GM12878 (cell line): ENCODE data around the gene NMNAT3. TPM values are rescaled to one million over a fixed set of nuclear protein-coding genes. Genes with fewer than 3 reads are reported as not detected.

Source experiments
- ATAC-seq: fragments of 200-7000 bp; cut with Tn5 transposase; 3 replicates; pipeline ENCODE4 v1.9.1; 2020; ENCODE audit warnings: mild to moderate bottlenecking, moderate library complexity
- BruUV-seq: library from RNA; stranded (reverse); fragments of 400-500 nt; replicated peaks from 2 replicates; lab custom pipeline; 2021; lab: Mats Ljungman, UMichigan
- CTCF ChIA-PET: fragments of 300-600 bp; sonication (Branson Sonifier 250); formaldehyde crosslinking; extraction: SDS; loops from one replicate; lab custom pipeline; 2021; ENCODE audit warnings: inconsistent platforms; lab: Yijun Ruan, JAX
- POLR2A ChIA-PET: fragments of 350-600 bp; formaldehyde crosslinking; extraction: SDS; loops from one replicate; lab custom pipeline; 2021; ENCODE audit warnings: inconsistent platforms; lab: Charles Lee
- RAD21 ChIA-PET: fragments of 300-600 bp; sonication (Branson Sonifier 250); formaldehyde crosslinking; loops from one replicate; lab custom pipeline; 2023; ENCODE audit warnings: antibody characterized with exemption; ENCODE audit not compliant: unreplicated experiment; lab: Charles Lee
- SMC1A ChIA-PET: fragments of 300-600 bp; sonication (Branson Sonifier 250); formaldehyde crosslinking; loops from one replicate; lab custom pipeline; 2023; ENCODE audit not compliant: unreplicated experiment, uncharacterized antibody; lab: Charles Lee
- DNase-seq: peaks from one replicate; pipeline ENCODE4 v3.0.0-alpha.2; 2011; ENCODE audit warnings: low read depth, low spot score
- FAIRE-seq: peaks from 3 replicates; lab custom pipeline; 2011; peaks lifted over from hg19 to GRCh38; lab: Jason Lieb, UNC
- H2AFZ ChIP-seq: 2 replicates; pipeline ENCODE4 v1.6.0; 2011; ENCODE audit warnings: low read depth, low read length, control low read depth; ENCODE audit not compliant: control insufficient read depth
- H3K27ac ChIP-seq: 2 replicates; pipeline ENCODE4 v1.5.1; 2011; ENCODE audit warnings: control low read depth; ENCODE audit not compliant: control insufficient read depth, insufficient read depth
- H3K27me3 ChIP-seq, 2 experiments: replicated peaks in 1 of 2; 2 replicates each; pipeline versions ENCODE4 v1.6.0 to v1.6.1; 2011; ENCODE audit warnings: low read length in 1 of 2; ENCODE audit not compliant: control insufficient read depth in 2 of 2, insufficient read depth in 2 of 2
- H3K36me3 ChIP-seq, 2 experiments: 2 replicates each; pipeline ENCODE4 v1.5.1; 2011; ENCODE audit warnings: low read length in 1 of 2; ENCODE audit not compliant: control insufficient read depth in 2 of 2, insufficient read depth in 2 of 2
- H3K4me1 ChIP-seq: 2 replicates; pipeline ENCODE4 v1.6.1; 2011; ENCODE audit warnings: mild to moderate bottlenecking, low read length, moderate library complexity, mixed read lengths; ENCODE audit not compliant: control insufficient read depth, insufficient read depth
- H3K4me2 ChIP-seq: 2 replicates; pipeline ENCODE4 v1.6.0; 2011; ENCODE audit warnings: control low read depth; ENCODE audit not compliant: control insufficient read depth, insufficient read depth
- H3K4me3 ChIP-seq: fragments of 200-600 bp; sonication (generic); 2 replicates; pipeline ENCODE4 v1.5.1; 2016
- H3K79me2 ChIP-seq: 2 replicates; pipeline ENCODE4 v1.6.0; 2011; ENCODE audit warnings: low read length; ENCODE audit not compliant: control insufficient read depth, insufficient read depth
- H3K9ac ChIP-seq: 2 replicates; pipeline ENCODE4 v1.8.0; 2011; ENCODE audit warnings: low read length, control low read depth, mixed read lengths; ENCODE audit not compliant: control insufficient read depth, insufficient read depth
- H3K9me3 ChIP-seq: replicated peaks from 3 replicates; pipeline ENCODE4 v1.5.1; 2011; ENCODE audit warnings: mild to moderate bottlenecking, low read length; ENCODE audit not compliant: control insufficient read depth, insufficient read depth
- H4K20me1 ChIP-seq: 2 replicates; pipeline ENCODE4 v1.6.0; 2011; ENCODE audit not compliant: control insufficient read depth, insufficient read depth
- CEBPB ChIP-seq, 2 experiments: fragments of 150-350 bp in 1 of 2; IDR thresholded peaks; 2 replicates each; pipeline ENCODE4 v1.6.1; 2012 to 2014; ENCODE audit warnings: low read depth in 2 of 2, low read length in 2 of 2, borderline replicate concordance in 1 of 2, inconsistent platforms in 1 of 2
- CREM ChIP-seq: IDR thresholded peaks from 2 replicates; pipeline ENCODE4 v1.6.1; 2014; ENCODE audit warnings: antibody characterized with exemption, low read depth
- GABPA ChIP-seq: IDR thresholded peaks from 2 replicates; pipeline ENCODE4 v1.6.1; 2014; ENCODE audit warnings: antibody characterized with exemption, low read depth, mild to moderate bottlenecking, inconsistent platforms
- NR2C2 ChIP-seq: IDR thresholded peaks from 2 replicates; pipeline ENCODE4 v1.6.1; 2011; ENCODE audit warnings: borderline replicate concordance, low read depth; ENCODE audit not compliant: control insufficient read depth, insufficient read length
- RCOR1 ChIP-seq: conservative IDR thresholded peaks from 2 replicates; pipeline ENCODE4 v1.6.1; 2012; ENCODE audit warnings: low read depth, low read length, improper control_type of control experiment
- SMC3 ChIP-seq: IDR thresholded peaks from 2 replicates; pipeline ENCODE4 v1.6.1; 2011; ENCODE audit warnings: low read length, improper control_type of control experiment, borderline replicate concordance
- SPI1 ChIP-seq: IDR thresholded peaks from 2 replicates; pipeline ENCODE4 v1.6.1; 2011; ENCODE audit warnings: low read depth, mild to moderate bottlenecking, low read length, moderate library complexity, borderline replicate concordance; ENCODE audit not compliant: insufficient read depth
- ZNF207 ChIP-seq: fragments of 450-650 bp; IDR thresholded peaks from 2 replicates; pipeline ENCODE4 v1.6.1; 2014; ENCODE audit warnings: antibody characterized with exemption, mild to moderate bottlenecking, borderline replicate concordance
- ZNF217 ChIP-seq: fragments of 450-650 bp; IDR thresholded peaks from 2 replicates; pipeline ENCODE4 v1.6.1; 2017; ENCODE audit warnings: antibody characterized with exemption, mild to moderate bottlenecking
- WGBS: methylation state at CpG from one replicate; pipeline ENCODE4 v1.1.6; 2016; ENCODE audit warnings: low lambda C conversion rate; ENCODE audit not compliant: insufficient replicate concordance, insufficient coverage; ENCODE audit errors: missing lambda C conversion rate; 5-methylcytosine and 5-hydroxymethylcytosine counted together
- in situ Hi-C: fragments of 300-500 bp; cut with MboI; formaldehyde crosslinking; loops from 9 replicates; pipeline ENCODE4 v1.14.3; 2018; ENCODE audit warnings: mixed read lengths
- intact Hi-C: fragments of 100-400 bp; cut with micrococcal nuclease; formaldehyde crosslinking; loops from one replicate; pipeline ENCODE4 v1.14.2; 2022; ENCODE audit not compliant: unreplicated experiment
- polyA plus RNA-seq, 11 experiments: library from polyadenylated mRNA; depleted of rRNA in 4 of 11; unstranded in 6 of 11; stranded (reverse) in 5 of 11; fragments of >200 nt; fragmentation: Nextera tagmentation in 4 of 11; fragmentation: Illumina TruSeq in 1 of 11; extraction: Ambion mirVana in 4 of 11; extraction: Trizol in 1 of 11; gene quantifications; 1 replicate in 1 of 11; 2 replicates in 10 of 11; pipeline versions ENCODE4 v1.2.1 to v1.2.3, GENCODE V29; 2011 to 2016; ENCODE audit warnings: inconsistent platforms in 2 of 11, missing spikeins in 2 of 11, low read depth in 1 of 11
- total RNA-seq, 4 experiments: library from RNA; depleted of rRNA in 3 of 4; stranded (reverse); fragments of >200 nt in 3 of 4; fragmentation: Illumina TruSeq in 1 of 4; extraction: Trizol in 1 of 4; gene quantifications; 2 replicates each; pipeline versions ENCODE4 v1.2.1 to v1.2.3, GENCODE V29; 2013 to 2021
- TF ChIP-seq, protein P1 (sequence below): IDR thresholded peaks from 2 replicates; pipeline ENCODE4 v1.6.1; 2011; ENCODE audit warnings: borderline replicate concordance, low read depth, mild to moderate bottlenecking, moderate library complexity, mixed read lengths, low read length; ENCODE audit not compliant: insufficient read depth; ENCODE audit errors: extremely low read length
- TF ChIP-seq, protein P2 (sequence below): fragments of 150-350 bp; IDR thresholded peaks from 2 replicates; pipeline ENCODE4 v1.6.1; 2016; ENCODE audit warnings: low read depth, low read length
- TF ChIP-seq, protein P3 (sequence below): fragments of 450-650 bp; IDR thresholded peaks from 2 replicates; pipeline ENCODE4 v1.6.1; 2017; ENCODE audit warnings: low read depth, mild to moderate bottlenecking, moderate library complexity
- TF ChIP-seq, protein P4 (sequence below): IDR thresholded peaks from 2 replicates; pipeline ENCODE4 v1.6.1; 2011; ENCODE audit warnings: mild to moderate bottlenecking, low read depth, low read length, moderate library complexity; ENCODE audit not compliant: insufficient replicate concordance

The NMNAT3 gene
- total and polyA plus RNA-seq, 10 of the 15 experiments (the other 5 are each of a cell fraction or from before 2014, with no cell fraction given) = under 0.01 to 0.92 (median 0.08) TPM; not detected in 4

DNA sequence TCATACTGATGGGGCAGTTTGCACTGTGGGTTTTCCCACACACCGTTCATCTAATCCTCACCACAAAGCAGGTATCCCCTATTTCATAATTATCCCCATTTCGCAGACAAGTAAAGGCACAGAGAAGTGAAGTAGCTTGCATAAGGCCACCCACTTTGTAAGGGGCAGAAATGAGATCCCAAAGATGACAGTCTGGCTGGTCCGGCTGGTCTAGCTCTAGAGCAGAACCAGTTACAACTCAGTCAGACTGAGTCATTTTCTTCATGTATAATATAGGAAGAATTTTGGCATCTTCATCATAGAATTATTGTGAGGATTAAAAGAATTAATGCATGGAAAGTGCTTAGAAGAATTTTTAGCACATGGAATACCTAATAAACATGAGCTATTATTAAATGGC, 148.8 kb downstream of the NMNAT3 start (continued):
- TF ChIP-seq, protein P1, sequence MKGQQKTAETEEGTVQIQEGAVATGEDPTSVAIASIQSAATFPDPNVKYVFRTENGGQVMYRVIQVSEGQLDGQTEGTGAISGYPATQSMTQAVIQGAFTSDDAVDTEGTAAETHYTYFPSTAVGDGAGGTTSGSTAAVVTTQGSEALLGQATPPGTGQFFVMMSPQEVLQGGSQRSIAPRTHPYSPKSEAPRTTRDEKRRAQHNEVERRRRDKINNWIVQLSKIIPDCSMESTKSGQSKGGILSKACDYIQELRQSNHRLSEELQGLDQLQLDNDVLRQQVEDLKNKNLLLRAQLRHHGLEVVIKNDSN = no peak
- no peak for TF ChIP-seq SMC3
- TF ChIP-seq, all 136 proteins: peak for 0

DNA sequence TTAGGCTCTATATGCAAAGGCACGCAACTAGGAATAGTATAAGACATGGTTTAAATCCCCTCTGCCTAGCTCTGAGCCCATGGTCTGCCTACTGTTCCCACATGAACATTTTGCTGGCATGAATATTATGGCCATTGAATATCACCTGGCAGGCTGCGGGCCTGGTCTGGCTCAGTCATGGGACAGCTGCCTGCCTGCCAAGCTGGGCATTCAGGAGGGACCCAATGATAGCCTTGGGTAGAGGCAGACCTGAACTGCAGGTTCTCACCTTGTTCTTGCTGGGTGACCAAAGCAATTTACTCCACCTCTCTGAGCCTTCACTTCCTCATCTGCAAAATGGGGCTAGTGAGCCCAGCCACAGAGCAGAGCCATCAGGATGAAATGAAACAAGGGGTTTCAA, 149.5 kb downstream of the NMNAT3 start:
- Histone ChIP-seq H3K27ac (no peak overlapping the region), H3K4me3 (no peak overlapping the region), H3K9ac (no peak overlapping the region), H3K27me3 (no peaks in the 10 kb centered on the region), H3K4me1 (no peaks in the 10 kb centered on the region), H3K79me2 (no peaks in the 10 kb centered on the region), H4K20me1 (no peaks in the 10 kb centered on the region), H3K4me2 (no peak overlapping the region), H3K9me3 (no peaks in the 10 kb centered on the region), H3K36me3 (no peaks in the 10 kb centered on the region), H2AFZ (no peak overlapping the region)
- no TSS peak for BruUV-seq
- ATAC-seq = no peak
- no peak for FAIRE-seq
- ChIA-PET CTCF (no interaction called here), SMC1A (no interaction called here), RAD21 (no interaction called here), POLR2A (no interaction called here)
- 83% methylated on average over 2 of the region's 2 CpGs for WGBS
- in situ Hi-C loops = no loop called here
- intact Hi-C loops = no loop called here
- DNase-seq = no peak
- TF ChIP-seq ZNF217 (no peak), RCOR1 (no peak), CREM (no peak), CEBPB (IDR thresholded peaks at IDR 0.05; ENCODE audit: borderline replicate concordance in 1 of 2, low read depth in 2 of 2, low read length in 2 of 2) (no peak), ZNF207 (no peak), SPI1 (no peak), NR2C2 (no peak), GABPA (no peak)
- TF ChIP-seq, protein P2, sequence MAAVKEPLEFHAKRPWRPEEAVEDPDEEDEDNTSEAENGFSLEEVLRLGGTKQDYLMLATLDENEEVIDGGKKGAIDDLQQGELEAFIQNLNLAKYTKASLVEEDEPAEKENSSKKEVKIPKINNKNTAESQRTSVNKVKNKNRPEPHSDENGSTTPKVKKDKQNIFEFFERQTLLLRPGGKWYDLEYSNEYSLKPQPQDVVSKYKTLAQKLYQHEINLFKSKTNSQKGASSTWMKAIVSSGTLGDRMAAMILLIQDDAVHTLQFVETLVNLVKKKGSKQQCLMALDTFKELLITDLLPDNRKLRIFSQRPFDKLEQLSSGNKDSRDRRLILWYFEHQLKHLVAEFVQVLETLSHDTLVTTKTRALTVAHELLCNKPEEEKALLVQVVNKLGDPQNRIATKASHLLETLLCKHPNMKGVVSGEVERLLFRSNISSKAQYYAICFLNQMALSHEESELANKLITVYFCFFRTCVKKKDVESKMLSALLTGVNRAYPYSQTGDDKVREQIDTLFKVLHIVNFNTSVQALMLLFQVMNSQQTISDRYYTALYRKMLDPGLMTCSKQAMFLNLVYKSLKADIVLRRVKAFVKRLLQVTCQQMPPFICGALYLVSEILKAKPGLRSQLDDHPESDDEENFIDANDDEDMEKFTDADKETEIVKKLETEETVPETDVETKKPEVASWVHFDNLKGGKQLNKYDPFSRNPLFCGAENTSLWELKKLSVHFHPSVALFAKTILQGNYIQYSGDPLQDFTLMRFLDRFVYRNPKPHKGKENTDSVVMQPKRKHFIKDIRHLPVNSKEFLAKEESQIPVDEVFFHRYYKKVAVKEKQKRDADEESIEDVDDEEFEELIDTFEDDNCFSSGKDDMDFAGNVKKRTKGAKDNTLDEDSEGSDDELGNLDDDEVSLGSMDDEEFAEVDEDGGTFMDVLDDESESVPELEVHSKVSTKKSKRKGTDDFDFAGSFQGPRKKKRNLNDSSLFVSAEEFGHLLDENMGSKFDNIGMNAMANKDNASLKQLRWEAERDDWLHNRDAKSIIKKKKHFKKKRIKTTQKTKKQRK = no peak
- TF ChIP-seq, protein P3, sequence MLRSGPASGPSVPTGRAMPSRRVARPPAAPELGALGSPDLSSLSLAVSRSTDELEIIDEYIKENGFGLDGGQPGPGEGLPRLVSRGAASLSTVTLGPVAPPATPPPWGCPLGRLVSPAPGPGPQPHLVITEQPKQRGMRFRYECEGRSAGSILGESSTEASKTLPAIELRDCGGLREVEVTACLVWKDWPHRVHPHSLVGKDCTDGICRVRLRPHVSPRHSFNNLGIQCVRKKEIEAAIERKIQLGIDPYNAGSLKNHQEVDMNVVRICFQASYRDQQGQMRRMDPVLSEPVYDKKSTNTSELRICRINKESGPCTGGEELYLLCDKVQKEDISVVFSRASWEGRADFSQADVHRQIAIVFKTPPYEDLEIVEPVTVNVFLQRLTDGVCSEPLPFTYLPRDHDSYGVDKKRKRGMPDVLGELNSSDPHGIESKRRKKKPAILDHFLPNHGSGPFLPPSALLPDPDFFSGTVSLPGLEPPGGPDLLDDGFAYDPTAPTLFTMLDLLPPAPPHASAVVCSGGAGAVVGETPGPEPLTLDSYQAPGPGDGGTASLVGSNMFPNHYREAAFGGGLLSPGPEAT = no peak
- TF ChIP-seq, protein P4, sequence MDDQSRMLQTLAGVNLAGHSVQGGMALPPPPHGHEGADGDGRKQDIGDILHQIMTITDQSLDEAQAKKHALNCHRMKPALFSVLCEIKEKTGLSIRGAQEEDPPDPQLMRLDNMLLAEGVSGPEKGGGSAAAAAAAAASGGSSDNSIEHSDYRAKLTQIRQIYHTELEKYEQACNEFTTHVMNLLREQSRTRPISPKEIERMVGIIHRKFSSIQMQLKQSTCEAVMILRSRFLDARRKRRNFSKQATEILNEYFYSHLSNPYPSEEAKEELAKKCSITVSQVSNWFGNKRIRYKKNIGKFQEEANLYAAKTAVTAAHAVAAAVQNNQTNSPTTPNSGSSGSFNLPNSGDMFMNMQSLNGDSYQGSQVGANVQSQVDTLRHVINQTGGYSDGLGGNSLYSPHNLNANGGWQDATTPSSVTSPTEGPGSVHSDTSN = no peak
